Colon (tissue), 2 donors: ENCODE data around the gene UST.
"Not testable (repeated sequence)": the region's sequence is repeated elsewhere in the genome, so short reads cannot be mapped to it uniquely, and the experiment has no call there.

Source experiments
- FAIRE-seq: peaks from 2 replicates; lab custom pipeline; 2012; peaks lifted over from hg19 to GRCh38; lab: Jason Lieb, UNC
- donor health status: control.
- donor health status: control.

The UST gene

DNA sequence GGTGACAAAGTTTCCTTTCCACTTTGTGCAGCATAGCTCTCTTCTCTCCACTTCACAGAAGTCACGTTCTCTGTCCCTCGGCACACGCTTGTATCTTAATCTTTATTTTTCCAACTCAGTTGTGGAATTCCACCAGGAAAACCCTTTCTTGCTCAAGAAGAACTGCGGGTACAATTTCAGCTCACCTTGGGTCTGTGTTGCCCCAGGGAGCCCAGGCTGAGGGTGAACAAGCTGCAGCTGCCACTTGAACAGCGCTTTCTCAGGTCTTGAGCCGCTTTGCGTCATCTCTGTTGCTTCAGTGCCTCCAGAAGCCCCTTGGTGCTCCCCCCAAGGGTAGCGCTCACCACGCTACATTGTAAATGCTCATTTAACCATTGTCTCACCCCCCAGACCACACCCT, 341.5 kb downstream of the UST start:
- FAIRE-seq = no peak

DNA sequence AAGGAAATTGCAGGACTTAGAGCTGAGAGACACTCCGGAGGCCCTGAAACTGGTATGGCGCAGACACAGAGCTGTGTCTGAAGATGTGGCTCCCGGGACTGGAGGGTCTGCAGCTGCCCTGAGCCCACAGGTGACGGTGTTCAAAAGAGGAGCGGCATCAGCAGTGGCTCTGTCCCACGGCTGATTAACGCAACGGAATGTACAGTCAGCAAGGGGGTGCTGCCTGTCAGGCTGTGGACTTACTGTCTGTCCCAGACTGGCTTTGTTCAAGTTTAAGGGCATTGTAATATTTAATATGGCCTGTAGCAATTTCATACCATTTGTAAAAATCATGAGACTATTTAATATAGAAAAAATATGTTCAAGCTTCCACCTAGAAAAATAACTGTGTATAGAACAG, 342.7 kb downstream of the UST start:
- FAIRE-seq = no peak

DNA sequence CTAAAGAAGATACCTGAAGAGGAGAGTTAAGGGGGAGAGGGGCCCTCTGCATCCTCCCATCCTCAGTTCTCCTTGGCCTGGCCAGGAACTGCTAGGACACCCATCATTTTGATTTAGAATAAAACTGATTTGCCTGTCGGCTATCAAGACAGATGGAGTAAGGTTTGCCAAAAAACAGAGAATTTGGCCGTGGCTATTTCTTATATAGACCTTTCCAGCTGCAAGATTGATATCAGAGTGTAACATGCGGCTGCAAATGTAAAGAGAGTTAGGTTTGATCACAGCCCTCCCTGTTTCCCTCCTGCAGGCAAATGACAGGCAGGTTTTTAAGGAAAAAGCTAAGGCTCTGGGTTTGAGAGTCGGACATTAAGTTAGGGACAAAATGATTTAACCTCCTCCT, 344.1 kb downstream of the UST start:
- FAIRE-seq = no peak

DNA sequence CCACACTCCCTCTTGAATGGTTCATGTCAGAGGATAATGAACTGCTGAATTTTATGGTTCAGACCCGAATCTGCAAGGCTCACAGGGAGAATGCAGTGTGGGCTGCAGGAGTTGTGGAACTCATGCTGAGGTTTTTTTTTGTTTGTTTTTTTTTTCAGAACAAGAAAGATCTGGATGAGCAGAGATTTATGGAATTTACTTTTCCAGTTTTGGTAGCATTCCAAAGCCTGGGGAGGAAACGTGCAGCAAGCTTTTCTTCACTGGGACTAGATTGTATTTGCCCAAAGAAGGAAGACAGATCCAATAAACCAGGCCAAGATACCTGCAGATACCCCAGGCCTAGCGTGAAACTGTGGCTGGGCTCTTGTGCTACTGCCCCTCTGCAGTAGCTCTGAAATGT, 346.8 kb downstream of the UST start:
- FAIRE-seq = no peak

DNA sequence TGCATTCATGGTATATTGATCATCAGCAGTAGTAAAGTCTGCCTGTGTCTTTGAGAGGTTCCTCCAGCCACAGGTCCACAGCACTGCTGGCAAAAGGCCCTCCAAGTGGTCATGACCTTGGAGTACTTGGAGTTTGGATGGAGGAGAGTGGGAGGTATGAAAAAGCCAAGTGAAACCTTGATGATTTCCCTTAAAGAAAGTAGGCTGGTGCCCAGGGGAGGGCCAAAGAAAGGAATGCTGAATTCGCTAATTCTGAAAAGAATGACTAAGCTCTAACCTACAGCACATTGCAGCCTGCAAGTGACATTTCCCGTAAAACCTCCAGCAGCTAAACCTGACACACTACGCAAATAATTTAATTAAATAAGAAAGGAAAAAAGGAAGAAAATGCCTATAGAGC, 347.3 kb downstream of the UST start:
- FAIRE-seq = no peak

DNA sequence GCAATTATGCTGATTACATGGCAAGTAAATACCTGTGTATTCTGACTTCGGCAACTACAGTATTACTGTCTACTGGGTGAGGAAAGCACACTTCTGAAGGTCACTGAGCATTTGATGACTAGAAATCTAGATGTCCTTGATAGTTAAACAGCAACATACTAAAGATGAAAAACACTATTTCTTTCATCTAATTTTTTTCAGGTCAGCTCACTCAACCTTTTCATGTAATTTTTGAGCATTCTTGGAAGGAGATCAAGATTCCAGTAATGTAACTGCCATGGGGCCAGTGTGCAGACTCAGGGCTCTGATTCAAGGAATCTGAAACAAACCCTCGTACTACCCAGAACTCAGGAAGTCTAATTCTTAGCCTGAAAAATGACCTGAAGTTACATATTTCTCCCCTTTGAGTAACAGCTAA, 348.1 kb downstream of the UST start:
- FAIRE-seq = no peak

DNA sequence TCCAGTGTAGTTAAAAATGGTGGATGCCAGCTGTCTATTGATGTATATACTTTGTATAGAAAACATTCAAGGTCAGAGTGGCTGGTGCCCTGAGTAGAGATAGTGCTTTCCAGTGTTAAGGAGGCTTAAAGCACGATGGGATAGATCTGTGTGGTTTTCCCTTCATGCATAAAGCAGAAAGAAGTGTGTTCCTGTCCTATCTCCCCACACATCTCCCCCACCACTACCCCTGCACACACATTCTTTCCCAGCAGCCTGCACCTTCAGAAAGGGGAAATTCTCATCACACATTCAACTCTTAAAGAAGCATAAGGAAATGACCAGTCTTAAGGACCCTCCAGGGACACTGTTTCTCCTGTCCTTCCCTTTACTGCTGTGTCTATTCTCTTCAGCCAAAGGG, 349.0 kb downstream of the UST start:
- no peak for FAIRE-seq

DNA sequence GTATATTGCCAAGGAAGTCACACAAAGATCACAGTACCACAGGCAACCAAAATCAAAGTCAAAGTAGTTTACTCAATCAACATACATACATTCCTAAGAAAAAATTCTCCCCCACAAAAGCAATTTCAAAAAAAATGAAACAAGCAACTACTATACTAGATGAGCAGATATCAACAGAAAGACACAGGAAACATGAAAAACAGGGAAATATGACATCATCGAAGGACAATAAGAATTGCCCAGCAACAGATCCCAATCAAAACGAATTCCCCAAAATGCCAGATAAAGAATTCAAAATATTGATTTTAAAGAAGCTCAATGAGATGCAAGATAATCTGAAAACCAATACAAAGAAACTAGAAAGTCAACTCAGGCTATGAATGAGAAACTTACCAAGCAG, 351.0 kb downstream of the UST start:
- FAIRE-seq = no peak

DNA sequence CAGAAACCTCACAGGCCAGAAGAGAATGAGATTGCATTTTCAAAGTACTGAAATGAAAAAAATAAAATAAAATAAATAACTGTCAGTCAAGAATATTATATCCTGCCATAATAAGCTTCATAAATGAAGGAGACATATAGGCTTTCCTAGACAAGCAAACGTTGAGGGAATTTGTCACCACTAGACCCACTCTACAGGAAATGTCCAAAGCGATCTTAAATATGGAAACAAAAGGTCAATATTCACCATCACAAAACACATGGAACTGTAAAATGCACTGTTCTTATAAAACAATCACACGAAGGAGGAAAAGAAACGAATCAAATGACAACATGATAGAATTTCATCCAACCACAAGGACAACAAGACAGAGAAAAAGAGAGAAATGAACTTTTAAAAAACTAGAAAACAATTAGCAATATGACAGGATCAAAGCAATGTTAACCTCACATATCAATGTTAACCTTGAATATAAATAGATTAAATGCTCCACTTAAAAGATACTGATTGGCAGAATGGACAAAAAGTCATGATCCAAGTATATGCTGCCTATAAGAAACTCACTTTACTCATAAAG, 352.0 kb downstream of the UST start:
- FAIRE-seq = no peak

DNA sequence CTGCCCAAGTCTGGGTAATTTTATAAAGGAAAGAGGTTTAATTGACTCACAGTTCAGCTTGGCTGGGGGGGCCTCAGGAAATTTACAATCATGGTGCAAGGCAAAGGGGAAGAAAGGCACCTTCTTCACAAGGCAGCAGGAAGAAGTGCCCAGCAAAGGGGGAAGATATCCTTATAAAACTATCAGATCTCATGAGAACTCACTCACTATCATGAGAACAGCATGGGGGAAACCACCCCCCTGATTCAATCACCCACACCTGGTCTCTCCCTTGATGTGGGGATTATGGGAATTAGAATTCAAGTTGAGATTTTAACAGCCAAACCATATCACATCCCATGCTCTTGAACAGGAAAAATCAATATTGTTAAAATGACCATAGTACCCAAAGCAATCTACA, 355.5 kb downstream of the UST start:
- FAIRE-seq = no peak

DNA sequence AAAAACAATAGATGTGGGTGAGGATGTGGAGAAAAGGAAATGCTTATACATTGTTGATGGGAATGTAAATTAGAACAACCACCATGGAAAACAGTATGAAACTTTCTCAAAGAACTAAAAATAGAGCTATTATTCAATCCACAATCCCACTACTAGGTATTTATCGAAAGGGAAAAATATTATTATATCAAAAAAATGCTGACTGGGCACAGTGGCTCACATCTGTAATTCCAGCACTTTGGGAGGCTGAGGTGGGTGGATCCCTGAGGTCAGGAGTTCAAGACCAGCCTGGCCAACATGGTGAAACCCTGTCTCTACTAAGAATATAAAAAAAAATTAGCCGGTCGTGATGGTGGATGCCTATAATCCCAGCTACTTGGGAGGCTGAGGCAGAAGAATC, 357.1 kb downstream of the UST start:
- not testable (repeated sequence) for FAIRE-seq

DNA sequence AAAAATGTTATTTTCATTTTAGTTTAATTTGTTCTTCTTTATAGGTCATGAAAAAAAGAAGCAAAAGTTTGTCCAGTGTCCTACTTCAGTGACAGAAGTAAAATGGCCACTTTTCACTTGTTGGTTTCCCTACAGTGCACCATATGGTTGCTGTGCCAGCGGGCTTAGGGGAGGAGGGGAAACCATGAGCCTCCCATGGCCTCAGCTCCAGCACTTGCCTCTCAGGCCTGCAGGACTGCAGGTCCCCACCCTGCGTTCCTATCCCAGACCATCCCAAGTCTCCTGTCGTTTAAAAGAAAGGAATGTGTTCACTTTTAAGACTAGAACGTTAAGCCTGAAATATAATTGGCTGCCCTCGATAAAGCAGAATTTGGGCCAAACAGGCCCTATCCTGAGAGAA, 360.7 kb downstream of the UST start:
- no peak for FAIRE-seq

DNA sequence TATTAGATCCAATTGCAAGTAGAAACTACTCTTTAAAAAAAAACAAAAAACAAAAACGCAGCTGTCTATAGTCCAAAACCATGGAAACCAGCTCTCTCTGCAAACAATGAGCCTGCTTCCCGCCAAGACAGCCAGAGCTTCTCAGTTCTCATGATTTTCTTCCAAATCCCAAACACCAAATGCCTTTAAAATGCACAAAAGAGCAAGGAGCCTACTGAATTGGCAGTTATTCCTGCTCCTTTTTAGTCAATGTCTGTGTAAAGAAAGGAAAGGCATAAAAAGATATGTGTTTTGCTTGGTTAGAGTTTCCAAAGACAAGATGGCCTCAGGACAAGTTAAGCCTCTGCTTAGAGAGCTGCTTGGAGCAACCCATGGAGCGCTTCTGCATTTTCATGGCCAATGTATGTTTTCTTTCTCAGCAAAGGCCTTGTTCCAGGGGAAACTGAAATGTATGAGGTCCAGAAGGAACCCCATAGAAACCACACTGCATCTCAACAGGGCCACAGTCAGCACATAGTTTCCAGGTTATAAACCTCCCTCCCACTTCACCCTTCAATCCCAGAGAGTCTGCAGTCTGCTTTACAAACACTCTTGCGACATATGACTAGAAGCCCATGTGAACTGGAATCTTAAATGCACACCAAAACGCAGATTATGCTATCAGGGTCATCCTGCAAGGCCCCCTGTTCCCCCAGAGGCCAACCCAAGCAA, 361.4 kb downstream of the UST start:
- no peak for FAIRE-seq

DNA sequence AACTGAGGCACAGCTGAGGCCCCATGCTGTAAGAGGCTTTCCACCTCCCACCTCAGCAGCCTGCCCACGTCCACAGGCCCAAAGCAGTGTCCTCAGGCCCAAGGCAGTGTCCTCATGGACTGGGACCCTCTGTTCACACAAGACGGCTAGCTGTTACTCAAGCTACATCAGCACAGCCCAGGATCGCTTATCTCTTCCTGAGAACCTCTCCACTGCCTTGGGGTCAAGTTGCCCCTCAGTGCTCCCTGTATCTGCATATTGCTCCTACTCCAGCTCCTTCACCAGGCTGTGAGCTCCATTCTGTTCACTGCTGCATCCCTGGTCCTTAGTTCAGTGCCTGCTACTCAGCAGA, 361.9 kb downstream of the UST start:
- no peak for FAIRE-seq

DNA sequence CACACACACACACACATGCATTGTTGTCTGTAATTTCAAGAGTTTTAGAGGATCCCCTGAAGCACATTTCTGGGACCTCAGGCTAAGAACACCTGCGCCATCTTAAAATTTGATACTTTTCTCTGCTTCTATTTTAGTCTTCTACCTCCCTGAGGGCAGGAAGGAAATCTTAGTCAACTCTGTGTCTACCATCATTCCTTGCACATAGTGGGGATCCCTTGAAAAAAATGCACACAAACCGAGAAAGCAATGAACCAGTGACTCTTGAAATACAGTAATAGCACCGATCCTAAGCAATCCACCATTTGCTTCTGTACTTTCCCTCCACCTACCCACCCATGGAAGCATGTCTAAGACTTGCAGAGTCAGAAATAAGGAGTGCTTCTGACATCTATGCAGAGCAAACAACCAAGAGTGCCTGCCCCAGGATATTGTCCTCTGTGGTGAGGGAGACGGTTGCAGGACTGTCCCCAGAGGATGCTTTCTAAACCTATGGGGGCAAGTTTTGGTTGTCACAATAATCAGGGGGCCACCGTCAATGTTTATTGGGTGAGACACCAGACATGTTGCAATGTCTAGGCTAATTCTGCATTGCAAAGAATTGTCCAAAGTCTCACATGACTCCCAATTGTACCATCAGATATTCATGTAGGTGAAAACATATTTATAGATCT, 362.7 kb downstream of the UST start:
- FAIRE-seq = no peak

DNA sequence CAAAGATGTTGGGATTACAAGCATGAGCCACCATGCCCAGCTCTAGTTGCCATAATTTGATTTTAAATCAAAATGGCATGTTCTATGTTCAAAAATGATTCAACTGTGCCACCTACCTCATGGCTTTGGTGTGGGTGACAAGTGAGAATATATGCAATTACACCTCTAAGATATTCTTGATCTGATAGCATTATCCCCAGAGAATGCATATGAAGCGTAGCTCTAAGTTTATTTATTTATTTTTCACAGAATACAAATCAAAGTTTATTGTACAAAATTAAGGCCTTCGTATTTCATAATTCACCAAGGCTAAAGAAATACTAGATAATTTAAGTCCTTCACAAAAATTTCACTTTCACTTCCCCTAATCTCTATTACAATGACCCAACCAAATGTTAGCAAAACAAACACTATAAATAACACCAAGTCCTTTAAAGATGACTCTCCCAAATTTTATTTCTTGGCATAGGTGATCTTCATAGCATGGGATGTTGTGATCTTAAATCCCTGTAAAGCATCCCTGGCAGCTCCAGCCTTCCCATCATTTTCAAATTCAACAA, 364.8 kb downstream of the UST start:
- peak; percentile 47 for FAIRE-seq

DNA sequence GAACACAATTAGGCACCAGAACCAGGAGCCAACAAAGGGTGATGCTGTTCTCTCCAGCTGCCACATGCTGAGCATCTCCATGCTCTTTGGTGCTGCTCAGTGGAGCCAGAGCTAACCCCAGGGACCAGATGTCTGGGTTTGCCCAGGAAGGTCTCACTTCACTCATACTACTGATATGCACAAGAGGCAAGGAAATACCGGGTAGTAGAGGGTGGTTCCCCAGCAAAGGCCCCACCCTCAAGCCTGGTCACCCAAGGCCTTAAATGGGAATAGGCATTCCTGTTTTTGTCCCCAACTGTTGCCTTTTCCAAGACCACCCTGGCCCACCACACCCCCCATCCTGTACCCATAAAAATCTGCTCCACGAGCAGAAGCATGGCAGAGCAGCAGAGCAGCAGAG, 366.1 kb downstream of the UST start:
- FAIRE-seq = no peak

DNA sequence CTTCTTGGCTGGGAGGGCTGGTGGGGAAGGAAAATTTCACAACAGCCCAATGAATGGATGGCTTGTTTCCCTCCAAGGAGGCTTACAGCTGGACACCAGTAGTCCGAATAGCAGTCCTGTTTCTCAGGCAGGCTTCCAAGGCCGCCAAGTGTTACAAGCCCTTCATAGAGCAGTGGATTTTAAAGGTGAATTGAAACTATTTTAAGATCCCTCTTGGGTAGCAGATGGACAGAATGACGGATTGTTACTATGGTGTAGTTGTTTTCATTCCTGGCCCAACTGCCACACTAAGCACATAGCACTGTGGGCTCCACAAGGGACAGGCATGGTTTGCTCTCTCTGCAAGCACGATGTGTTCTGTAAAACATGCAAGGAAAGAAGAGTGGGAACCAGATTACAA, 367.3 kb downstream of the UST start:
- FAIRE-seq = no peak

DNA sequence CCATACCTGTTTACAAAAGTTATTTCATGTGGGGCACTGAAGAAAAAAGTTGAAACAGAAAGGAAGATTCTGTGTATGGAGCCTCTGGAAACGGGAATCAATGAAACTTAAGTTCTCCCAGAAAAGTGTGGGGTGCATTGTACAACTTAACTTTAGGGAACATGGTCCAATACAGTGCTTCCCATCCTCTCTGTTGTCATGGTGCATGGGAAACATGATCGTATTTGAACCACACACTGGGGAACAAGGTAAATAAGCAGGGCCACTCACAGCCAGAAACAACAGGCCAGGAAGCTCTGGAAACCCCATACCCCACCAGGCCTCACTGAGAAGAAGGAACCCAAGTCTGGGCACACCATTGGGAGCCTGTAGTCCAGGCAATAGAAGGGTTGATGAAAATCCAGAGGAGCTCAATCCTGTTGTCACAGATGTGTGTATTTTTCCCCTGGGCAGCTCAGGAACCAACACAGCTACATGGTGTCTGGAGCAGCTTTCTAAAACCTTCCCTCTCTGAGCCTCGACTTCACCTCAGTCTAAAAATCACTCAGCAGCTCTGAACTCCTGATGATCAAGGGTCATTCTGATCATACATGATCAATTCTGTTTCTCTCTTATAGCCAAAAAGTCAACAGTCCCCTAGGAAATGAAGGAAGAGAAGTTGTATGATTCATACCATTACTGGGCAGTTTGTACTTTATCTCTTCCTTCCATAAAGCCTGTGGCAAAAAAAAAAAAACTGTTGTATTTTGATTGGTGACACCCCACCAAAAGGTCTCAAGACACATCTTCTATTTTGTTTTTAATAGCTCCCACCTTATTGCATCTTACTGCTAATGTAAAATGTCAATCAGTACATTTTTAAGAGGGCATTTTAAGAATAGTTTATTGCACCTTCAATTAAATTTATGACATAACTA, 372.2 kb downstream of the UST start:
- FAIRE-seq = no peak

DNA sequence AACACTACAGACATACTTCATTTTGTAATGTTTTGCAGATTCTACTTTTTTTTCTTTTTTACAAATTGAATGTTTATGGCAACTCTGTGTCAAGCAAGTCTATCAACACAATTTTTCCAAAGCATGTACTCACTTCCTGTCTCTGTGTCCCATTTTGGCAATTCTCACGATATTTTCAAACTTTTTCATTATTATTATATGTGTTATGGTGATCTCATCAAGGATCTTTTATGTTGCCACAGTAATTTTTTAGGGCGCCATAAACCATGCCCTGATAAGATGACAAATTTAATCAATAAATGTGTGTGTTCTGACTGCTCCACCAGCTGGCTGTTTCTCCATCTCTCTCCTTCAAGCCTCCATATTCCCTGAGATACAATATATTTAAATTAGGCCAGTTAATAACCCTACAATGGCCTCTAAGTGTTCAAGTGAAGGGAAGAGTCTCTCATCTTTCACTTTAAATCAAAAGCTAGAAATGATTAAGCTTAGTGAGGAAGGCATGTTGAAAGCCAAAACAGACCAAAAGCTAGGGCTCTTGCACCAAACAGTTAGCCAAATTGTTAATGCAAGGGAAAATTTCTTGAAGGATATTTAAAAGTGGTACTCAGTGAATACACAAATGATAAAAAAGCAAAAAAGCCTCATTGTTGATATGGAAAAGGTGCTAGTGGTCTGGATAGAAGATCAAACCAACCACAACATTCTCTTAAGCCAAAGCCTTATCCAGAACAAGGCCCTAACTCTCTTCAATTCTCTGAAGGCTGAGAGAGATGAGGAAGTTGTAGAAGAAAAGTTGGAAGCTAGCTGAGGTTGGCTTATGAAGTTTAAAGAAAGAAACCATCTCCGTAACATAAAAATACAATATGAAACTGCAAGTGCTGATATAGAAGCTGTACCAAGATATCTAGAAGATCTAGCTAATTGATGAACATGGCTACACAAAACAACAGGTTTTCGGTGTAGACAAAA, 376.3 kb downstream of the UST start:
- no peak for FAIRE-seq

DNA sequence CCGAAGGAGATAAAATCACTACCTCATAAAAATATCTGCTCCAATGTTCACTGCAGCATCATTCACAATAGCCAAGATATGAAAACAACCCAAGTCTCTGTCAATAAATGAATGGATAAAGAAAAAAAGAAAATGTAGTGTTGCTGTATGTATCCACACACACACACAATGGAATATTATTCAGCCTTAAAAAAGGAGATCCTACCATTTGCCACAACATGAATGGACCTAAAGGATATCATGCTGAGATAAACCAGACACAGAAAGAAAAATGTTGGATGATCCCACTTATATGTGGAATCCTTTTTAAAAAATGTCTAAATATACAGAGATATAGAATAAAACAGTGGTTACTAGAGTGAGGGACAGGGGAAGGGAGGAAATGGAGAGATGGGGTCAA, 378.5 kb downstream of the UST start:
- no peak for FAIRE-seq
